ENCODE data around the gene DNER.

DNER gene

GRCh38 chr2:229591611-229592010 lies 122.7 kb downstream of the DNER start:
- H3K4me3 ChIP-seq (ENCODE audit: low read length), result no peak overlapping the region
- TF ChIP-seq CTCF (conservative IDR thresholded peaks at IDR 0.05; ENCODE audit: low read length), result no peak
- DNase-seq (ENCODE audit: low read depth), result no peak

- H3K4me3 ChIP-seq (ENCODE audit: low read length), result peak overlapping the region; percentile 41
- peak; percentile 73 for DNase-seq (ENCODE audit: low read depth)
- TF ChIP-seq CTCF (conservative IDR thresholded peaks at IDR 0.05; ENCODE audit: low read length), result peak; percentile 95
These were observed 127.3 kb downstream of the DNER start for GRCh38 chr2:229586746-229587705.

GRCh38 chr2:229586012-229586411 lies 128.3 kb downstream of the DNER start:
- H3K4me3 ChIP-seq (ENCODE audit: low read length), result no peak overlapping the region
- DNase-seq (ENCODE audit: low read depth), result no peak
- TF ChIP-seq CTCF (conservative IDR thresholded peaks at IDR 0.05; ENCODE audit: low read length), result no peak

GRCh38 chr2:229582151-229582550 lies 132.2 kb downstream of the DNER start:
- no peak for DNase-seq (ENCODE audit: low read depth)
- no peak for TF ChIP-seq CTCF (conservative IDR thresholded peaks at IDR 0.05; ENCODE audit: low read length)

GRCh38 chr2:229578052-229578846 lies 136.1 kb downstream of the DNER start:
- H3K4me3 ChIP-seq (ENCODE audit: low read length), result no peak overlapping the region
- no peak for TF ChIP-seq CTCF (conservative IDR thresholded peaks at IDR 0.05; ENCODE audit: low read length)
- DNase-seq (ENCODE audit: low read depth), result no peak

More at GRCh38 chr2:229582151-229582550, 132.2 kb downstream of the DNER start:
- H3K4me3 ChIP-seq (ENCODE audit: low read length), result no peak overlapping the region

- no peak for TF ChIP-seq CTCF (conservative IDR thresholded peaks at IDR 0.05; ENCODE audit: low read length)
- no peak overlapping the region for H3K4me3 ChIP-seq (ENCODE audit: low read length)
- DNase-seq (ENCODE audit: low read depth), result peak; percentile 3
These were observed 138.6 kb downstream of the DNER start for GRCh38 chr2:229575569-229576315.
